Body of pancreas (tissue), 4 donors: ENCODE measurements around the gene PCDHB10. TPM values are rescaled to one million over a fixed set of nuclear protein-coding genes. Genes with fewer than 3 reads are reported as not detected.
"Not testable (repeated sequence)": the region's sequence is repeated elsewhere in the genome, so short reads cannot be mapped to it uniquely, and the experiment has no call there.

Experiments
- ATAC-seq: fragments of 150-250 bp; one replicate; pipeline ENCODE4 v1.9.1; 2016
- DNase-seq, 4 donors: peaks; one replicate each; pipeline ENCODE4 v3.0.0-alpha.2; 2019
- H3K27ac ChIP-seq, 4 donors: fragments of 200-600 bp; sonication (generic); 1 replicate in 3 of 4; 2 replicates in 1 of 4; pipeline versions ENCODE4 v1.5.1 to v1.6.1; 2016 to 2019; ENCODE audit warnings: mild to moderate bottlenecking in 1 of 4, mixed read lengths in 1 of 4, moderate library complexity in 1 of 4
- H3K27me3 ChIP-seq, 2 donors: fragments of 200-600 bp; sonication (generic); one replicate each; pipeline ENCODE4 v1.6.0; 2016; ENCODE audit warnings: mild to moderate bottlenecking in 1 of 2
- H3K36me3 ChIP-seq, 2 donors: fragments of 200-600 bp; sonication (generic); replicated peaks in 1 of 2; 2 replicates each; pipeline ENCODE4 v1.5.1; 2016; ENCODE audit warnings: low read depth in 2 of 2; ENCODE audit not compliant: insufficient read depth in 1 of 2
- H3K4me1 ChIP-seq: fragments of 200-600 bp; sonication (generic); one replicate; pipeline ENCODE4 v1.6.0; 2016
- H3K4me3 ChIP-seq, 2 donors: fragments of 200-600 bp; sonication (generic); 1 replicate in 1 of 2; 2 replicates in 1 of 2; pipeline ENCODE4 v1.5.1; 2016 to 2019
- H3K9me3 ChIP-seq, 3 donors: fragments of 200-600 bp; sonication (generic); 1 replicate in 2 of 3; 2 replicates in 1 of 3; pipeline ENCODE4 v1.5.1; 2016
- POLR2A ChIP-seq, 3 donors: fragments of 450-650 bp; IDR thresholded peaks; one replicate each; pipeline ENCODE4 v1.6.1; 2016; ENCODE audit warnings: antibody characterized with exemption in 3 of 3, mild to moderate bottlenecking in 2 of 3
- WGBS, 2 donors: methylation state at CpG; one replicate each; pipeline ENCODE4 v1.1.5; 2017; 5-methylcytosine and 5-hydroxymethylcytosine counted together
- intact Hi-C: fragments of 100-400 bp; cut with DNase I; formaldehyde crosslinking; loops from one replicate; pipeline ENCODE4 v1.15.1; 2023
- total RNA-seq, 2 donors: library from RNA; depleted of rRNA; stranded (reverse); fragments of >200 nt; gene quantifications; one replicate each; pipeline ENCODE4 v1.1.0, GENCODE V29; 2016
- TF ChIP-seq, protein P1 (sequence below), 7 experiments: fragments of 450-650 bp in 4 of 7; fragments of 200-600 bp in 3 of 7; sonication (generic) in 3 of 7; IDR thresholded peaks; one replicate each; pipeline ENCODE4 v1.5.1; 2016 to 2019; ENCODE audit warnings: antibody characterized with exemption in 7 of 7

PCDHB10 gene
- total RNA-seq = 1 to 10 TPM; 1.3 to 2.3 TPM

DNA sequence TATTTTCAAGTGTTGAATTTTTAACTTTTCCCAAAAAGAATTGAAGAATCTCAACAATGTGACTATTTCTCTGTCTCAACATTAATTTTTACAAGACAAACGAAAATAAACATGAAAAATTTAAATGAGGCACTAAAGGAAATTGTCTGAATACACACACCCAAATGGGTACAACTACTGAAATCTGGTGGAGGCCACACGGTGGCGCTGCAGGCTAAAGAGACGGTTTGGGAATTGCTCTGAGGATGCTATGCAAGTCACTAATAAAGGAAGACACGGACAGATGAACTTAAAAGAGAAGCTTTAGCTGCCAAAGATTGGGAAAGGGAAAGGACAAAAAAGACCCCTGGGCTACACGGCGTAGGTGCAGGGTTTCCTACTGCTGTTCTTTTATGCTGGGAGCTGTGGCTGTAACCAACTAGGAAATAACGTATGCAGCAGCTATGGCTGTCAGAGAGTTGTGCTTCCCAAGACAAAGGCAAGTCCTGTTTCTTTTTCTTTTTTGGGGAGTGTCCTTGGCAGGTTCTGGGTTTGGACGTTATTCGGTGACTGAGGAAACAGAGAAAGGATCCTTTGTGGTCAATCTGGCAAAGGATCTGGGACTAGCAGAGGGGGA lies at the start of gene PCDHB10:
Gene PCDHB10, plus strand, starts transcription at position 244 of the 616 bp plus-strand sequence. Its CDS starts 200 bp downstream, at position 444.
- Histone ChIP-seq H3K27ac (no peak within 1 kb of the TSS), H3K36me3 (no peaks in the 10 kb centered on the region), H3K9me3 (peaks cover 0 to 21% (median 0%) of the 10 kb centered on the region in 3 donors), H3K4me1 (no peaks in the 10 kb centered on the region), H3K4me3 (no peak within 1 kb of the TSS), H3K27me3 (no peaks in the 10 kb centered on the region)
- ATAC-seq (no peak), DNase-seq (peak in 3 of 4 donors; percentile 20 to 40 (median 26))
- TF ChIP-seq, protein P1, sequence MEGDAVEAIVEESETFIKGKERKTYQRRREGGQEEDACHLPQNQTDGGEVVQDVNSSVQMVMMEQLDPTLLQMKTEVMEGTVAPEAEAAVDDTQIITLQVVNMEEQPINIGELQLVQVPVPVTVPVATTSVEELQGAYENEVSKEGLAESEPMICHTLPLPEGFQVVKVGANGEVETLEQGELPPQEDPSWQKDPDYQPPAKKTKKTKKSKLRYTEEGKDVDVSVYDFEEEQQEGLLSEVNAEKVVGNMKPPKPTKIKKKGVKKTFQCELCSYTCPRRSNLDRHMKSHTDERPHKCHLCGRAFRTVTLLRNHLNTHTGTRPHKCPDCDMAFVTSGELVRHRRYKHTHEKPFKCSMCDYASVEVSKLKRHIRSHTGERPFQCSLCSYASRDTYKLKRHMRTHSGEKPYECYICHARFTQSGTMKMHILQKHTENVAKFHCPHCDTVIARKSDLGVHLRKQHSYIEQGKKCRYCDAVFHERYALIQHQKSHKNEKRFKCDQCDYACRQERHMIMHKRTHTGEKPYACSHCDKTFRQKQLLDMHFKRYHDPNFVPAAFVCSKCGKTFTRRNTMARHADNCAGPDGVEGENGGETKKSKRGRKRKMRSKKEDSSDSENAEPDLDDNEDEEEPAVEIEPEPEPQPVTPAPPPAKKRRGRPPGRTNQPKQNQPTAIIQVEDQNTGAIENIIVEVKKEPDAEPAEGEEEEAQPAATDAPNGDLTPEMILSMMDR (IDR thresholded peaks at IDR 0.05) = peak in 5 of 7 experiments; percentile 9 to 25 (median 23)
- TF ChIP-seq POLR2A (IDR thresholded peaks at IDR 0.05) = no peak
- intact Hi-C loops = no loop called here
- 5 to 6% methylated on average over 8 to 10 of the region's 10 CpGs for WGBS, 2 donors

DNA sequence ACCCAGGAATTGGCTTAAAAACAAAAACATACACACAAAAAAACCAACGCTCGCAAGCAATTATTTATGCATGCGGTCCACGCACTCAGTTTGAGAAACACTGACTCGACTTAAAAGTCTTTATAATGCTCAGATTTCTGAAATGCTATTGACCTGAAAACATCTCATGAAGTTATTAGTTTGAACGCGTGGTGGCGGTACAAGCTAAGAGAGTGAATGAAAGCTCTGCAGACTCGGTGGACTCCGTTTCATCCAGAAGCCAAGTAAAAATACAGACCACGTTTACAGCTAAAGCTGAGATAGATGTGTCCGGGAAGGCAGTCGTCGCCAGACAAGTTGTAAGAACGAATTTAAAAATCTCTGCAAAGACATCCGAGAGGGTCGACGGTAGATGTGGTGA lies 42.3 kb upstream of the PCDHB10 start, which contains the start of gene PCDHB6:
Gene PCDHB6, plus strand, starts transcription at position 246 of the 400 bp plus-strand sequence. CDS start 201 bp downstream, outside the sequence.
- DNase-seq (no peak), ATAC-seq (no peak)
- Histone ChIP-seq H3K4me3 (no peak within 1 kb of the TSS), H3K27ac (no peak within 1 kb of the TSS), H3K36me3 (no peaks in the 10 kb centered on the region), H3K9me3 (peaks cover 0 to 30% (median 4%) of the 10 kb centered on the region in 3 donors), H3K4me1 (no peaks in the 10 kb centered on the region), H3K27me3 (no peaks in the 10 kb centered on the region)
- WGBS, 2 donors = 7 to 21% methylated on average over 18 of the region's 18 CpGs
- intact Hi-C loops = no loop called here
- TF ChIP-seq, protein P1 (IDR thresholded peaks at IDR 0.05) = no peak
- TF ChIP-seq POLR2A (IDR thresholded peaks at IDR 0.05) = no peak

DNA sequence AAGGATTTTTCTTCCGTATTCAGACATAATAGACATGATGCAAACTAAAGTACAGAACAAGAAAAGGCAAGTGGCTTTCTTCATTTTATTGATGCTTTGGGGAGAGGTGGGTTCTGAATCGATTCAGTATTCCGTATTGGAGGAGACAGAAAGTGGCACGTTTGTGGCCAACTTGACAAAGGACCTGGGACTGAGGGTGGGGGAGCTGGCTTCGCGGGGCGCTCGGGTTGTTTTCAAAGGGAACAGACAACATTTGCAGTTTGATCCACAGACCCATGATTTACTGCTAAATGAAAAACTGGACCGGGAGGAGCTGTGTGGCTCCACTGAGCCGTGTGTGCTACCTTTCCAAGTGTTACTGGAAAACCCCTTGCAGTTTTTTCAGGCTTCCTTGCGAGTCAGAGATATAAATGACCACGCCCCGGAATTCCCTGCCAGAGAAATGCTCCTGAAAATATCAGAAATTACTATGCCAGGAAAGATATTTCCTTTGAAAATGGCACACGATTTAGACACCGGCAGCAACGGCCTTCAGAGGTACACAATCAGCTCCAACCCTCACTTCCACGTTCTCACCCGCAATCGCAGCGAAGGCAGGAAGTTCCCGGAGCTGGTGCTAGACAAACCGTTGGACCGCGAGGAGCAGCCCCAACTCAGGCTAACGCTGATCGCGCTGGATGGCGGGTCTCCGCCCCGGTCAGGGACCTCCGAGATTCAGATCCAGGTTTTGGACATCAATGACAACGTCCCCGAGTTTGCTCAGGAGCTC lies 41.7 kb upstream of the PCDHB10 start:
- no peak for TF ChIP-seq POLR2A (IDR thresholded peaks at IDR 0.05)
- TF ChIP-seq, protein P1 (IDR thresholded peaks at IDR 0.05) = no peak
- Histone ChIP-seq H3K4me1 (no peaks in the 10 kb centered on the region), H3K4me3 (no peak overlapping the region), H3K9me3 (peaks cover 0 to 30% (median 4%) of the 10 kb centered on the region in 3 donors), H3K27me3 (no peaks in the 10 kb centered on the region), H3K36me3 (no peaks in the 10 kb centered on the region), H3K27ac (no peak overlapping the region)
- ATAC-seq (no peak), DNase-seq (no peak)
- 24 to 50% methylated on average over 16 to 33 of the region's 33 CpGs for WGBS, 2 donors
- intact Hi-C loops = no loop called here

DNA sequence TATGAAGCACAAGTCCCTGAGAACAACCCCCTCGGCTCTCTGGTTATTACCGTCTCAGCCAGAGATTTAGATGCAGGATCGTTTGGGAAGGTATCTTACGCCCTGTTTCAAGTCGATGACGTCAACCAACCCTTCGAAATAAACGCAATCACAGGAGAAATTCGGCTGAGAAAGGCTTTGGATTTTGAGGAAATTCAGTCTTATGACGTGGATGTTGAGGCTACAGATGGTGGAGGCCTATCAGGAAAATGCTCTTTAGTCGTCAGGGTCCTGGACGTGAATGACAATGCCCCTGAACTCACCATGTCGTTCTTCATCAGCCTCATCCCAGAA lies 41.2 kb upstream of the PCDHB10 start:
- Histone ChIP-seq H3K9me3 (peaks cover 0 to 31% (median 4%) of the 10 kb centered on the region in 3 donors), H3K36me3 (no peaks in the 10 kb centered on the region), H3K27me3 (no peaks in the 10 kb centered on the region), H3K4me1 (no peaks in the 10 kb centered on the region), H3K27ac (no peak overlapping the region), H3K4me3 (no peak overlapping the region)
- WGBS, 2 donors = 22 to 47% methylated on average over 13 of the region's 13 CpGs
- TF ChIP-seq POLR2A (IDR thresholded peaks at IDR 0.05) = no peak
- TF ChIP-seq, protein P1 (IDR thresholded peaks at IDR 0.05) = no peak
- intact Hi-C loops = no loop called here
- ATAC-seq (no peak), DNase-seq (no peak)

DNA sequence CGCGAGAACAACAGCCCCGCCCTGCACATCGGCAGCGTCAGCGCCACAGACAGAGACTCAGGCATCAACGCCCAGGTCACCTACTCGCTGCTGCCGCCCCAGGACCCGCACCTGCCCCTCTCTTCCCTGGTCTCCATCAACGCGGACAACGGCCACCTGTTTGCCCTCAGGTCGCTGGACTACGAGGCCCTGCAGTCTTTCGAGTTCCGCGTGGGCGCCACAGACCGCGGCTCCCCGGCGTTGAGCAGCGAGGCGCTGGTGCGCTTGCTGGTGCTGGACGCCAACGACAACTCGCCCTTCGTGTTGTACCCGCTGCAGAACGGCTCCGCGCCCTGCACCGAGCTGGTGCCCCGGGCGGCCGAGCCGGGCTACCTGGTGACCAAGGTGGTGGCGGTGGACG lies 40.5 kb upstream of the PCDHB10 start:
- peaks cover 0 to 38% (median 2%) of the 10 kb centered on the region in 3 donors for H3K9me3 ChIP-seq
- ATAC-seq, DNase-seq, H3K4me3 ChIP-seq, H3K4me1 ChIP-seq, H3K27me3 ChIP-seq, intact Hi-C loops, H3K36me3 ChIP-seq, H3K27ac ChIP-seq: not testable (repeated sequence)
- 18 to 39% methylated on average over 22 to 36 of the region's 41 CpGs for WGBS, 2 donors

DNA sequence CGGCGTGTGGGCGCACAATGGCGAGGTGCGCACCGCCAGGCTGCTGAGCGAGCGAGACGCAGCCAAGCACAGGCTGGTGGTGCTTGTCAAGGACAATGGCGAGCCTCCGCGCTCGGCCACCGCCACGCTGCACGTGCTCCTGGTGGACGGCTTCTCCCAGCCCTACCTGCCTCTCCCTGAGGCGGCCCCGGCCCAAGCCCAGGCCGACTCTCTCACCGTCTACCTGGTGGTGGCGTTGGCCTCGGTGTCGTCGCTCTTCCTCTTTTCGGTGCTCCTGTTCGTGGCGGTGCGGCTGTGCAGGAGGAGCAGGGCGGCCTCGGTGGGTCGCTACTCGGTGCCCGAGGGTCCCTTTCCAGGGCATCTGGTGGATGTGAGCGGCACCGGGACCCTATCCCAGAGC lies 40.1 kb upstream of the PCDHB10 start:
- H3K9me3 ChIP-seq = peaks cover 0 to 42% (median 2%) of the 10 kb centered on the region in 3 donors
- H3K36me3 ChIP-seq, DNase-seq, intact Hi-C loops, ATAC-seq, H3K4me3 ChIP-seq, H3K27ac ChIP-seq, H3K27me3 ChIP-seq, H3K4me1 ChIP-seq: not testable (repeated sequence)
- WGBS, 2 donors = 17 to 27% methylated on average over 3 to 36 of the region's 36 CpGs
